Retina (tissue), 1 donor: Measurements from ENCODE around the gene CDH8.
"Not testable (repeated sequence)": the region's sequence is repeated elsewhere in the genome, so short reads cannot be mapped to it uniquely, and the experiment has no call there.

ENCODE experiments used
- DNase-seq: peaks from one replicate; pipeline ENCODE4 v3.0.0-alpha.2; 2016

Gene CDH8

DNA sequence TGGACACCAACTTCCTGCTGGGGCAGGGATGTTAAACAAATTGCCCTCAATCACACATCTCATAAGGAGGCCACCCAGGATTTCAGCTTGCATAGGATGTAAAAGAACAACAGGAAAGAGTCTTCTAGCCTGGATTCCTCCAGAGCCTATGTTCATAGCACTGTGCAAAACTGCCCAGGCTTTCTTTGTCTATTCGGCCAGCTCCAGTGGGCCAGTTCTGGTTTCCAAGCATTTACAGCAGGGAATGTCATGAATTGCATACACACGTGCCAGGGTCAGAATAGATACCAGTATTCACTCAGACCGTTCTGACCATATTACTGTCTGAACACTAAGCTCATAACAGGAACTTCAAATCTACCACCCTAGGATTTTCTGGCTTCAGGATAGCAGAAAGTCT lies 273.2 kb downstream of the CDH8 start:
- DNase-seq, result no peak

DNA sequence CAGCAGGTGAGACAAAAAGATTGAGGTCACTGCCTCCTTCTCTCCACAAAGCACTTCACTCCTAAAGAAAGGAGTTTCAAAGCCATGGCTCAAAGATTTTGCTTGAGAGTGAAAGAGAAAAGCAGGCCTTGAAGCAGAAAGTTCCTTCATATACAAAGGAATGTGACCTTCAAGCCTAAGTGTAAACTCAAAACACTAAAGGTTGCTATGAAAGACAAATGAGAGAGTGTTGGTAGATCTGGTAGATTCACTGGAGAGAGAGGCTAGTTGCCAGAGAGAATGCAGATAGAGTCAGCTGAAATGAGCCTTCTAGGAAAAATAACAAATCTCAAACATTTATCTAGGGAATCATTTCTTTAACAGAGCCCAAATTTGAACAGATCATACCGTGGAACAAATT lies 305.2 kb downstream of the CDH8 start:
- no peak for DNase-seq

DNA sequence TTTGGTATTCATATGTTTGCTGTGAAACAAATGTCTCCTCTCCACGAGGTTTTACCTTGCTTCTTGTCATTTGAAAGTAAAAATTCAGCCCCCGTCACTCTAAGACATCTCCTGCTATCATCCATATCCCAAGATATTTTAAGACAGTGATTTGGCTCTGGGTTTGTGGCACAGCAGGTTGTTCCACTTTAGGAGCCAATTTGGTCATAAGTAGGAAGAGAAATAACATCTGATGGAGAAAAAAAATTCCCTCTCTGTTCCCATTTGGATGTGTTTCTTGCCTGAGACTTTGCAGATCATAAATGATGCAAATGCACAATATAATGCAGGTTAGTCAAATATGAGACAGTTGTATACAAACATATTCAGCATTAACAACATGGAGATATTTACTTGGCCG lies 309.5 kb downstream of the CDH8 start:
- DNase-seq, result no peak

DNA sequence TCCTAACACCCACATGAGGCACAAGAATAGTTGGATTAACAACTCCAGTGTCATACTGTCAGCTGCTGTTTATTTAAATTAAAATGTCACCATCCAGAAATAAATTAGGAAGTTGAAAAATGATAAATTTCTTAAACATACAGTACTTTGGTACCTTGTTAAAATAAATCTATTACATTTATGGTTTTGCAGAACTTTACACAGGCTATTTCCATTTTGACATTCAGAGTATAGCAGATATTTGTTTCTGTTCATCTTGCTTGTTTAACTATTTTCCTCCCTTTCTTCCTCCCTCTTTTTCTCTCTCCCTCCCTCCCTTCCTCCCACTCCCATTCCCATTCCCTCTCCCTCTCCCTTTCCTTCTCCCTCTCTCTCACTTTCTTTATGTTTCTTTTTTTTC lies 310.1 kb downstream of the CDH8 start:
- no peak for DNase-seq

DNA sequence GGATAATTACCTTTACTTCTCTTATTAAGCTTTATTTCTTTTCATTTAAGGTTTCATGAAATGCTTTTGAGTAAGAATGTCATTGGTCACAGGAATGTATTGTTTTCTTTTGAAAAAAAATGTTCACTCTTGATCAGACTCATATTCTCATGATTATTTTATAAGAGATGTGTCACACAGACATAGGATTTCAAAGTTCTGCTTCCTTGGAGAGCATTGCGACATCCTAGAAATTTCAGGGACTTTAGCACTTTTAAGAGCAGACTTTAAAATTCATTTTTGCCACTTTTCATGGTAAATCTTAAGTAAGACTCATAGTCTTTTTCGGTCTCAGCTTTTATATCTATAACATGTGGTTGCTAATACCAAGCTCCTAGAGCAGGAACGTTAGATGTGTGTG lies 314.7 kb downstream of the CDH8 start:
- DNase-seq, result no peak

DNA sequence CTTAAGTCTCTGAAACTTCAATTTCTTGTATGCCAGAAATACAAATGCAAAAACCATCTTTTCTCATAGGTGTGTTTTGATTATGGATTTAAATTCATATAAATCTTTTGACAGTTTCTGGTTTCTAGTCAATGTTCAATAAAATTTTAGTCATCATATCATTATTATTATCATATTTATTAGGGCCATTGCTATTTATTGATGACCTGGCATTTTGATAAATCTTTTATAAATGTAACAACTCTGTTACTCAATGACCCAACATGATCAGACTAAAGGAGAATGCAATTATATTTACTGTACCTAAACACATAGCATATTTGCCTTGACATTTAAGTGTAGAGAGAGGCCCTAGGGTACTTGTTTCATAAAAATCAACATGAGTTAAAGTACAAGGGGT lies 320.8 kb downstream of the CDH8 start:
- no peak for DNase-seq

DNA sequence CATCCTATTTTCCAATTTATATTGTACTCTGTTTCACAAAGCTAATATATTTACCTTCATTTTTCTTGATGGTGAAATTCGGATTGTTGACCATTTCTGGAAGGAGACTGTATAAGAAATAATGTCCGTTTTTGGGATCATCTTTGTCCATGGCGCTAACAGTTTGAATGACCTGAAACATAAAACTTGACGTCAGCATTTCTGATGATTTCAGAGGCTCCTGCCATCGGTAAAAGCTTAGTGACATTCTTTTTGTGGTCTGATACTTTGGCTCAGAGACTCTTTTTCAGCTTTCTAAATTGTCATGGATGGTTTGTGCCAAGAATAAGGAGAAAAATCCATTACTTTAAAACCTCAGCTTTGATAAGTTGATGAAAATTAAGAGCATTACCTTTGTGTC lies 322.5 kb downstream of the CDH8 start:
- no peak for DNase-seq

DNA sequence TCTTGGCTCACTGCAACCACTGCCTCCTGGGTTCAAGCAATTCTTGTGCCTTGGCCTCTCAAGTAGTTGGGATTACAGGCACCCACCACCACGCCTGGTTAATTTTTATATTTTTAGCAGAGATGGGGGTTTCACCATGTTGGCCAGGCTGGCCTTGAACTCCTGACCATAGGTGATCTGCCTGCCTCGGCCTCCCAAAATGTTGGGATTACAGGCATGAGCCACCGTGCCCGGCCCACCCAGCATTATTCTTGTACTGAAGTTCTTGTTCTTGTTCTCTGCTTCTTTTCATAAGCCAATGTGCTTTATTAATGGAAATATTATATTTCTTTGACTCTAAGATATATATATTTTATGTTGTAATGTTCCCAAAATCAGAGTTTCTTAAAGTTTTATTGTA lies 336.6 kb downstream of the CDH8 start:
- DNase-seq, result not testable (repeated sequence)

DNA sequence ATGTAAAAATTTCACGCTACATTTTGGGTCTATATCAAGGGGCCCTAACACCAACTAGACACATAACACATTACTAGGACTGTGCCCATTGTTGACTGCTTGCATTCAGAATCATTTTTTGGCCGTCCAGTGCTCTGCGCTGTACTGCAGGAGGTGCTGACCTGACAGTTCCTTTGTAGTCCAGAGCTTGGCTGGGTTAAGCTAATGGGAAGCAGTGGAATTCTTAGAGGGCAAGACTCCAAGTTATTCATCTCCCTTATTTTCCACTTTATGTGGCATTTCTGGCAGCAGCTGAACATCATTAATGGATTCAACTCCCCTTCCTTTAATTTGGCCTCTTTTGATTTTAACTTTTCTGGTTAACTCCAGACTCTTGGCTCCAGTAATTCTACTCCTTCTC lies 351.7 kb downstream of the CDH8 start:
- DNase-seq, result no peak

DNA sequence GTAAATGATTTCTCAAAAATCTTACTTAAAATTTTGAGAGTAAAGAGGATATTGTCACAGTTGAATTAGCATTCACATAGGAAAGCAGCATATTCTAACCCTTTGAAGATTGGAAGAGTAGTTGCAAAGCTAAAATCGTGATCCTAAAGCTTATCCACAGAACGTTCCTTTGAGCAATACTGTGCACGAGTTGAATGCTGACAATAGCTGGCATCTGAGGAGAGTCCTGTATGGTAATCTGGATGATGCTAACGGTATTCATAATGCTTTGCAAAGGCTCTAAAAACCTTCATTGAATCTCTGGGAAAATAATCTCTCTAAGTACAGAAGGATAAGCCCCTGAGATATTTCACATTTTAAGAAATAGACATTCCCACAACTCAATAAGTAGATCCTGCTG lies 354.6 kb downstream of the CDH8 start:
- no peak for DNase-seq

DNA sequence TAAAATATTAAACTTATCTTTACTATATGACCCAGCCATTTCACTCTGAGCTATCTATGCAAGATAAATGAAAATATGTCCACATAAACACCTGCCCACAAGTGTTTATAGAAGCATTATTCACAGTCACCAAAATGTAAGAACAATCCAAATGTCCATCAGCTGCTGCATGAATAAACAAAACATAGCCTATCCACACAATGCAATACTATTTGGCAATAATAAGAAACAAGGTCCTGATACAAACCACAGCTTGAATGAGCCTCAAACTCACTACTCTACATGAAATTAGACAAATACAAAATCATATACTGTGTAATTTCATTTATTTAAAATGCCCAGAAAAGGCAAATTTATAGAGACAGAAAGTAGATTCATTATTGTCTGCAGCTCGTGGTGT lies 355.1 kb downstream of the CDH8 start:
- no peak for DNase-seq

DNA sequence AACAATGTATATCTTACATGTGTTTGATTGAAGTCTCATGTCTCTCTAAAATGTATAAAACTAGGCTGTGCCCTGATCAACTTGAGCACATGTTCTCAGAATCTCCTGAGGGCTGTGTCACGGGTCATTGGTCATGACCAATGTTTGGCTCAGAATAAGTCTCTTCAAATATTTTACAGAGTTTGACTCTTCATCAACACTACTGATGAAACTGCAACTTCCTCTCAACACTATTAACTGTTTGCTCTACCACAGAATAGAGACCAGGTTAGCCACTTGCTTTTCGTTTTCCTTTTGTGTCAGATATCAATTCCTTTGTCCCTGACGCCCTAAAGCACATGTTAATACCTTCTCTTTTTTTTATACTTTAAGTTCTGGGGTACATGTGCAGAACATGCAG lies 358.1 kb downstream of the CDH8 start:
- DNase-seq, result no peak

DNA sequence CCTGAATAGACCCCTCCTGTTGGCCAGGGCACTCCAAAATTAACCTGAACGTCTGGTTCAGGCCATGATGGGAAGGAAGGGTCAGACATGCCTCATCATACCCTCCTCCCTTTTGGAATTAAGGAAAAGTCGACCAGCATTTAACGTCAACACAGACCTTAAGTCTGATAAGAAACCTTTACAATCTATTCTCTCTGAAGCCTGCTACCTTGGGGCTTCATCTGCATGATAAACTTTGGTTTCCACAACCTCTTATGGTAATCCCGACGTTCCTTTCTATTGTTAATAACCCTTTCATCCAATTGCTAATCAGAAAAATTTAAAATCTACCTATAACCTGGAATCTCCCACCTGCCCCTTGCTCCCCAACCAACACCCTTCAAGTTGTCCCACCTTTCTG lies 358.5 kb downstream of the CDH8 start:
- no peak for DNase-seq

DNA sequence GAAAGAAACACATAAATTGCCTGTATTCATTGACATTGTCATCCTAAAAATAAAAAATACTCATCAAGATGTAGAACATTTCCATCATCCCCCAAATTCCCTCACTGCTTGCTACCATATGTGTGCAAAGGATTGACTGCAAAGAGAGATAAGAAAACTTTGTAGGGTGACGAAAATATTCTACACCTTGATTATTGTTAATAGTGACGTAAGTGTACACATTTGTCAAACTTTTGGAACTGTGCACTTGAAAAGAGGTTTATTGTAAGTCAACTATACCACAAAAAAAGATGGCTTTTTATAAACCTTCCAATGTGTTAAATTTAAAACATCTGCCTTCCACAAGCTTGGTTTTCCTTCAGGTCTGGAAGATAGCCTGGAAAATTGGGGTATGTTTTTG lies 359.5 kb downstream of the CDH8 start:
- DNase-seq, result no peak

DNA sequence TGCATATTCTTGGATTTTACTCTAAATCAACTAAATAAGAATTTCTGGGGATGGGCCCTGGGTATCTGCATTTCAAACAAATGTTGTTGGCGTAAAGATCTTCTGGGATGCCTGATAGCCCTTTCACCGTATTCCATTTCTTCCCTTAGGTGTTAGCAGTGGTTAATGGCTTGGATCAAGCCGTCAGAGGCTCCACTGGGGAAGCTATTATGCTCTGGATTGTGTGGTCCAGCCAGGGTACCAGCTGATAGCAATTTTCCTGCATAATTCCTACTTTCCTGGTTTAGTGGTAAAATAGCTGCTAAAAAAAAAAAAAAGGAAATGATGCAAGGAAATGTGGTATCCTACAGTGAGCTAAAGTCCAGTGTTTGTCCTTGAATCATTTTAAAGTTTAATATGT lies 365.1 kb downstream of the CDH8 start:
- DNase-seq, result no peak

DNA sequence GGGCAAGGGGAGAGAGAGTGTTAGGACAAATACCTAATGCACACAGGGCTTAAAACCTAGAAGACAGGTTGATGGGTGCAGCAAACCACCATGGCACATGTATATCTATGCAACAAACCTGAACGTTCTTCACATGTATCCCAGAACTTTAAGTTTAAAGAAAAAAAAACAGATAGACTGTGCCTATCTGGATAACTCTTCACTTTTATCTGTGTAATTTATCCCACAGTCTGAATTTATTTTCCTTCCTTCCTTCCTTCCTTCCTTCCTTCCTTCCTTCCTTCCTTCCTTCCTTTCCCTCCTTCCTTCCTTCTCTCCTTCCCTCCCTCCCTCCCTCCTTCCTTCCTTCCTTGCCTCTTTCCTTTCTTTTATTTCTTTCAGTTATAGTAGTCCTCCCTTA lies 370.7 kb downstream of the CDH8 start:
- DNase-seq, result no peak

DNA sequence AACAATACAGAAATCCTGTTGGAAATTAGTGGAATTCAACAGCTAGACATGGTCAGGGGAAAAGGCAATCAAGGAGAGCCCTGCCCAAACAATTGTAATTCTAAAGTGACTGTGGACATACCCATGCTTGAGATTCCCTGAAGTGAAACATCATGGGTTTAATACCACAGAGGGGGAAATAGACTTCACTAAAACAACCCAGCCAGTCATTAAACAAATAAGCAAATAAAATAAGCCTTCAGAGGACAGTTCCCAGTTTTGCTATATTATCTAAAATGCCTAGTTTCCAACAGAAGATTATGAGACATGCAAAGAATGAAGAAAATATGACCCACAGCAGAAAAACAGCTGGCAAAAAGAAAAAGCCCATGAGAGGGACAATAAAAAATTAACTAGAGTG lies 376.3 kb downstream of the CDH8 start:
- no peak for DNase-seq

DNA sequence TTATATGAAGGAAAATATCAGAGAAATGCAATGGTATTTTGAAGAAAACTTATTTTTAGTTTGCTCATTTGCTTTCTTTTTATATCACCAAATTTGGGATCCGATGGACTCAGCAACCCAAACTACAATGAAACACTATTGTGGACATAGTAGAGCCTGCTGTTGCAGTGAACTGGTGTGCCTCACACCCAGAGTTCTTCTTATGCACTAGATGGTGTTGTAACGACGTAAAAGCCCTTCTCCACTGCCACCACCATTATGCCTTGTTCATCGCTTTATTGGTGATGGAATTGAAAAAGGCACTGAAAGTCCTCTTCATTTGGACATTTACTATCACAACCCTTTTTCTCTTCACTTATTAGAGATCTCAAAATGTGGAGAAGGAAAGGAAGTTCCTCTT lies 381.3 kb downstream of the CDH8 start:
- DNase-seq, result no peak

DNA sequence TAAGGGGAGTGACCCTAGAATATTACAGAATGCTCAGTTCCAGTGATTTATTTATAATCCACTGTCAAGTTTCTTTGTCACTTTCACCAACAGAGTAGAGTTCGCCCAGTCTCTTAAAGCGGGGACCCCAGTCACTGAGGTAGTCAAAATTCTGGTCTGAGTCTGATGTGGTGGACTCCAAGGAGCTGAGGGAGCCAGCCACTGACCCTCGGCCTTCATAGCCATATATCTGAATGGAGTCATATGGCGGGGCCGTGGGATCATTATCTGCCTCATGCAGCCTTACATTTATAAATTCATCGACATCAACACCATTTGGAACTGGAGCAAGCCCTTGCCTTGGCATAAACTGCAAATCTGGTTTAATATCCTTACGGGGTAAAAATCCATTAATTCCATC lies 382.7 kb downstream of the CDH8 start:
- no peak for DNase-seq

DNA sequence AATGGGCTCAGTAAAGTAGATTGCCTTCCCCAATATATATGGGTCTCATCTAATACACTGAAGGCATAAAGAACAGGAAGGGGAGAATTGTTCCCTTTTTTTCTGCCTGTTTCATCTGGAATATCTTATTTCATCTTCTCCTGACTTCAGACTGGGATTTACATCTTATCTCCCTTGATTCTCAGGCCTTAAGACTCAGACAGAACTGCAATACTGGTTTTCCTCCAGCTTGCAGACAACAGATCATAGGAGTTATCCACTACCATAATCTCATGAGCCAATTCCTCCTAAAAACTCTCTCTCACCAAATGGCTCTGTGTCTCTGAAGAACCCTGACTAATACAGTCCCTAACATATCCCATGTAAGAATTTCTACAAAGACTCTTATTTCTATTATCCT lies 390.7 kb downstream of the CDH8 start:
- no peak for DNase-seq

DNA sequence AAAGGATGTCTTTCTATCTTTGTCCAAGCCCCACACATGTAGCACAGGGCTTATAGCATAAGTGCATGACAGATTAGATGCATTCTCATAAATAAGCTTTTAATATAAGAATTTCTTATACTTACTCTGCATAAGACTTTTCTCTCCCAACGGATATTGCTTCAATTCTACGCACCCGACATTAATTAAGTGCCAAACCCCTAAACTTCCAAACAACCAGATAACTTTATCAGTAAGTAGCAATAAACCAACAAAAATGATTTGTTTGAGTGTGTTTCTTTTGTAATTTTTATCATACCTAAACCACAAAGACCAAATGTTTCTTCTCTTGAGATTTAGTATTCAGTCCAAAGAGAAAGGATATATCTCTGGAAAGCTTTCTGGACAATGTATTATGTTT lies 391.5 kb downstream of the CDH8 start:
- no peak for DNase-seq

DNA sequence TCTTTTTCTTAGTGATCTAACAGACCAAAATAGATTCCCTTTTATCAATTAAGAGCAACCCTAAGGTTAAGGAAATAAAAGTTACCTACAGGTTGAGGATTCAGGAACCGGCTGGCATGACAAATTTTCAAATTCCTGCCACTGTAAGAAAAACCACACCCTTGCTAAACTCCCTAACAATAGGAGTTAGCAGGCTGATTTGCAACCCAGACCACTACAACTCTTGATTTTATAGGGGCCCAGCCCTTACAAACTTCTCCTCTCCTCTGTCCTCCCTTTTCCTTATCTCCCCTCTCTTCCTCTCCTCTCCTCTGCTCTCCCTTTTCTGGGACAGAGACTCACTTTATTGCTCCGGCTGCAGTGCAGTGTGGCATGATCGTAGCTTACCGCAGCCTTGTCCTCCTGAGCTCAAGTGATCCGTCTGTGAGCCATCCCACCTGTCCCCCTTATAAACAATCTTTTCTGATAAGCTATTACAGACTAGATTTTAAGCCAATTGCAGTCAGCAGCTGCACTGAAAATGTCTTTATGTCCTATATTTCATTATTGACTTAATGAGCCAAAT lies 418.9 kb downstream of the CDH8 start:
- no peak for DNase-seq

DNA sequence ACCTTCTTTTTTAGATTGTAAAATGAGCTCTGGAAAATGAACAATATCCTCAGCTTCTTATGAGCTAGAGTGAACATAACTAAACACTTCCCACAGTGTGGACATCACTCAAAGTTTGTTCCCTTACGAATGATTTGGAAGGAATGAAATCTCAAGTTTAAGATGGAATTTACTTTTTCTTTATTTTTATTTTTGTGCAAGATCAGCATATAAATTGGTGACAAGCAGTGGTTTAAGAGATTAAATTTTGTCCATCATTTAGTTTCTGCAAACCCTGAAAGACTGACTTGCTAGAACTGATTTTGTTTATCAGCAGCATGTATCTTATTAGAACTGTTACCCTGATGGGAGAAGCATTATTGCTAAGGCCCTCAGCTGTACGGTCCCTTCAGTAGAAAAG lies 420.1 kb downstream of the CDH8 start:
- no peak for DNase-seq

DNA sequence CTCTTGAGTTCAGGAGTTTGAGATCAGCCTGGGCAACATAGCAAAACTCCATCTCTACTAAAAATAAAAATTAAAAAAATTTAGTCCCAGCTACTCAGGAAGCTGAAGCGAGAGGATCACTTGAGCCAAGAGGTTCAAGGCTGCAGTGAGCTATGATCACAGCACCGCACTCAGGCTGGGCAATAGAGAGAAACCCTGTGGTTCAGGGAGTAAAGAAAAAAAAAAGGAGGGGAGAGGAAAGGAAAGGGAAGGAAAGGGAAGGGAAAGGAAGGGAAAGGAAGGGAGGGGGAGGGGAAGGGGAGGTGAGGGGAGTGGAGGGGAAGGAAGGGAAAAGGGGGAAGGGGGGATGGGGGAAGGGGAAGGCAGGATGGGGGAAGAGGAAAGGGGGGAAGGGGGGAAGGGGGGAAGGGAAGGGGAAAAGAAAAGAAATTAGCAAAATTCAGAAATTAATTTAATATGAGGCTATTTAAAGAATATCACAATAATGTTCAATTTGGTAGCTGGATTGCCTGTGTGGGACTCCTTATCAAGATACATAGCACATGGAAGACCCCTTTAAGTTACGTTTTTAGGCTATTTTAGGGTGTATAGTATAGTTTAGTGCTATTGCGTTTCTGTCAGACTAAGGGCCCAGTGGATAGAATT lies 424.3 kb downstream of the CDH8 start:
- no peak for DNase-seq

DNA sequence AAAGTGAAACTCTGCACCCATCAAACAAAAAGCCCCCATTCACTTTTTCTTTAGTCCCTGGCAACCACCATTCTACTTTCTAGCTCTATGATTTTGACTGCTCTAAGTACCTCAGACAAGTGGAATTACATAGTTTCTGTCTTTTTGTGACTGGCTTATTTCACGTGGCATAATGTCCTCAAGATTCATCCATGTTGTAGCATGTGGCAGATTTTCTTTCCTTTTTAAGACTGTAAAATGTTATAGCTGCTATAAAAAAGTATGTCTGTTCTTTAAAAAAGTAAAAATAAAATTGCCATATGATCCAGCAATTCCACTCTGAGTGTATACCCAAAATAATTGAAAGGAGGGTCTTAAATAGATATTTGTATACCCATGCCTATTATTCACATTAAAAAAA lies 429.7 kb downstream of the CDH8 start:
- no peak for DNase-seq
